CD4-positive, alpha-beta T cell (primary cell): ENCODE measurements around the gene MS4A1. TPM values are rescaled to one million over a fixed set of nuclear protein-coding genes. Genes with fewer than 3 reads are reported as not detected.

Source experiments
- ATAC-seq: fragments of 200-7000 bp; cut with Tn5 transposase; one replicate; pipeline ENCODE4 v1.10.0; 2022; ENCODE audit warnings: mild to moderate bottlenecking; ENCODE audit not compliant: poor library complexity
- CTCF ChIA-PET: fragments of 350-600 bp; sonication (Branson Sonifier 250); formaldehyde crosslinking; loops from one replicate; lab custom pipeline; 2021; ENCODE audit warnings: antibody characterized with exemption, inconsistent platforms; lab: Charles Lee
- POLR2A ChIA-PET: fragments of 350-600 bp; sonication (Branson Sonifier 250); formaldehyde crosslinking; loops from one replicate; lab custom pipeline; 2021; ENCODE audit warnings: antibody characterized with exemption, inconsistent platforms; lab: Charles Lee
- DNase-seq, 14 experiments: peaks; one replicate each; pipeline ENCODE4 v3.0.0-alpha.2; 2013 to 2020; ENCODE audit warnings: mixed read lengths in 2 of 14
- H3K27ac ChIP-seq, 2 donors: one replicate each; pipeline versions ENCODE4 v1.5.1 to v1.7.0; 2013; ENCODE audit warnings: low read length in 2 of 2, low read depth in 1 of 2, mild to moderate bottlenecking in 1 of 2
- H3K27me3 ChIP-seq, 2 experiments: 1 replicate in 1 of 2; 2 replicates in 1 of 2; pipeline versions ENCODE4 v1.6.1 to v1.7.0; 2013; ENCODE audit warnings: low read length in 2 of 2, control low read depth in 1 of 2, mild to moderate bottlenecking in 1 of 2, moderate library complexity in 1 of 2; ENCODE audit not compliant: insufficient read depth in 2 of 2, control insufficient read depth in 1 of 2
- H3K36me3 ChIP-seq: one replicate; pipeline ENCODE4 v1.6.1; 2013; ENCODE audit warnings: low read length, control low read depth; ENCODE audit not compliant: insufficient read depth
- H3K4me1 ChIP-seq: one replicate; pipeline ENCODE4 v1.6.1; 2013; ENCODE audit warnings: low read length, control low read depth; ENCODE audit not compliant: insufficient read depth
- H3K4me3 ChIP-seq: one replicate; pipeline ENCODE4 v1.5.1; 2013; ENCODE audit warnings: mild to moderate bottlenecking, low read length, moderate library complexity
- H3K9me3 ChIP-seq, 2 experiments: 1 replicate in 1 of 2; 2 replicates in 1 of 2; pipeline versions ENCODE4 v1.6.1 to v1.7.0; 2013; ENCODE audit warnings: low read length in 2 of 2, mild to moderate bottlenecking in 2 of 2, control low read depth in 1 of 2, moderate library complexity in 1 of 2; ENCODE audit not compliant: control insufficient read depth in 1 of 2, insufficient read depth in 1 of 2
- H3K27ac Mint-ChIP-seq: one replicate; pipeline ENCODE4 v1.8.0; 2020; ENCODE audit warnings: mixed read lengths
- H3K27me3 Mint-ChIP-seq: one replicate; pipeline ENCODE4 v1.8.0; 2021; ENCODE audit warnings: mixed read lengths
- H3K36me3 Mint-ChIP-seq: one replicate; pipeline ENCODE4 v1.8.0; 2021; ENCODE audit warnings: low read depth, mixed read lengths
- H3K4me1 Mint-ChIP-seq: one replicate; pipeline ENCODE4 v1.8.0; 2021; ENCODE audit warnings: low read depth, mixed read lengths
- H3K4me3 Mint-ChIP-seq: one replicate; pipeline ENCODE4 v1.8.0; 2020; ENCODE audit warnings: mild to moderate bottlenecking, mixed read lengths
- H3K9me3 Mint-ChIP-seq: one replicate; pipeline ENCODE4 v1.8.0; 2020; ENCODE audit warnings: mixed read lengths
- intact Hi-C, 2 experiments: fragments of 100-400 bp; cut with DNase I in 1 of 2; cut with micrococcal nuclease in 1 of 2; formaldehyde crosslinking; loops; one replicate each; pipeline versions ENCODE4 v1.15.1 to v1.9.0; 2023 to 2025; cut with DNase I, micrococcal nuclease
- total RNA-seq, 174 experiments: library from RNA in 2 of 174; stranded (reverse) in 2 of 174; gene quantifications; one replicate each; pipeline ENCODE4 v1.2.3 and lab custom pipeline; 2021 to 2026
- TF ChIP-seq, protein P1 (sequence below): fragments of 200-600 bp; IDR thresholded peaks from one replicate; pipeline ENCODE4 v1.8.0; 2022; ENCODE audit warnings: antibody characterized with exemption, mild to moderate bottlenecking

The MS4A1 gene
- total RNA-seq, 2 experiments from 2014 or later = 0.75 to 0.82 TPM

DNA sequence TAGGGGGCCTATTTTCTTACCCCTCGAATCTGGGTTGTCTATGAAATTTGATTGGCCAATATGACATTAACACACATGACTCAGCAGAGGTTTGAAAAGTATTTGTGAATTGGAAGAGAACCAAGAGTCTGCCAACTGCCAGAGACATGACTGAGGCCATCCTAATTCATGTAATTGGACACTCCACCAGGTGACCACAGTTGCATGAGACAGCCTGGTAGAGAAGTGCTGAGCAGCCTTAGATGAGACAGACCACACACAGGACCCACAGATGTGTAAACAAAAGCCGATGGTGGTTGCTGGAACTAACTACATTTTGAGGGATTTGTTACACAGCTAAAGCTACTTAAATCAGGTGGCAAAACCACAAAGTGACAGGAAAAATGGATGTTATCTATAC, 27.1 kb upstream of the MS4A1 start:
- Histone ChIP-seq H3K27ac (no peak overlapping the region), H3K27me3 (peaks cover 0 to 9% of the 10 kb centered on the region in 2 experiments), H3K4me1 (no peaks in the 10 kb centered on the region), H3K9me3 (no peaks in the 10 kb centered on the region), H3K4me3 (no peak overlapping the region), H3K36me3 (no peaks in the 10 kb centered on the region)
- ChIA-PET POLR2A (no interaction called here), CTCF (no interaction called here)
- H3K27me3 Mint-ChIP-seq = peaks cover 31% of the 10 kb centered on the region
- H3K36me3 Mint-ChIP-seq = no peaks in the 10 kb centered on the region
- no peak overlapping the region for H3K27ac Mint-ChIP-seq
- DNase-seq (no peak), ATAC-seq (no peak)
- TF ChIP-seq, protein P1, sequence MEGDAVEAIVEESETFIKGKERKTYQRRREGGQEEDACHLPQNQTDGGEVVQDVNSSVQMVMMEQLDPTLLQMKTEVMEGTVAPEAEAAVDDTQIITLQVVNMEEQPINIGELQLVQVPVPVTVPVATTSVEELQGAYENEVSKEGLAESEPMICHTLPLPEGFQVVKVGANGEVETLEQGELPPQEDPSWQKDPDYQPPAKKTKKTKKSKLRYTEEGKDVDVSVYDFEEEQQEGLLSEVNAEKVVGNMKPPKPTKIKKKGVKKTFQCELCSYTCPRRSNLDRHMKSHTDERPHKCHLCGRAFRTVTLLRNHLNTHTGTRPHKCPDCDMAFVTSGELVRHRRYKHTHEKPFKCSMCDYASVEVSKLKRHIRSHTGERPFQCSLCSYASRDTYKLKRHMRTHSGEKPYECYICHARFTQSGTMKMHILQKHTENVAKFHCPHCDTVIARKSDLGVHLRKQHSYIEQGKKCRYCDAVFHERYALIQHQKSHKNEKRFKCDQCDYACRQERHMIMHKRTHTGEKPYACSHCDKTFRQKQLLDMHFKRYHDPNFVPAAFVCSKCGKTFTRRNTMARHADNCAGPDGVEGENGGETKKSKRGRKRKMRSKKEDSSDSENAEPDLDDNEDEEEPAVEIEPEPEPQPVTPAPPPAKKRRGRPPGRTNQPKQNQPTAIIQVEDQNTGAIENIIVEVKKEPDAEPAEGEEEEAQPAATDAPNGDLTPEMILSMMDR = no peak
- no peaks in the 10 kb centered on the region for H3K4me1 Mint-ChIP-seq
- H3K9me3 Mint-ChIP-seq = no peaks in the 10 kb centered on the region
- intact Hi-C loops = no loop called here
- H3K4me3 Mint-ChIP-seq = no peak overlapping the region

DNA sequence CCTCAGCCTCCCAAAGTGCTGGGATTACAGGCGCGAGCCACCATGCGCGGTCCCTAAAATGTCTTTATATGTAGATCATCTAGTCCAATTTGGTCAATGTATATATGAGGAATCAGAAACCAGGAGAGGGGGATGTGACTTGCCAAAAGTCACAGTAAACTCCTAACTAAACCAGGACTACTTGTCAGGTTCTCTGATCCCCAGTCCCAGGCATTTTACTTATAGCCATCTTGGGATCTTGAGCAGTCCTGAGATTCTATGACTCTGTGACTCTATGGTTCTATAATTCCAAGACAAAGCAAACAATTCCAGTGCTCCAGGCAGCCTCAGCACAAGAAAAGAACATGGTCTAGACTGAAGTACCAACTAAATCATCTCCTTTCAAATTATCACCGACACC, 26.4 kb upstream of the MS4A1 start, which contains the start of gene MS4A5:
TSS of gene MS4A5 (plus strand) at position 301 of the 400 bp plus-strand sequence. CDS start 103 bp downstream, outside the sequence.
- Mint-ChIP-seq H3K36me3 (no peaks in the 10 kb centered on the region), H3K27ac (no peak within 1 kb of the TSS), H3K9me3 (no peaks in the 10 kb centered on the region), H3K4me3 (no peak within 1 kb of the TSS), H3K4me1 (no peaks in the 10 kb centered on the region), H3K27me3 (peaks cover 35% of the 10 kb centered on the region)
- TF ChIP-seq, protein P1 = no peak
- ChIA-PET POLR2A (no interaction called here), CTCF (no interaction called here)
- ATAC-seq (no peak), DNase-seq (no peak)
- intact Hi-C loops = no loop called here
- Histone ChIP-seq H3K36me3 (no peaks in the 10 kb centered on the region), H3K9me3 (no peaks in the 10 kb centered on the region), H3K27ac (no peak within 1 kb of the TSS), H3K4me3 (no peak within 1 kb of the TSS), H3K27me3 (peaks cover 0 to 9% of the 10 kb centered on the region in 2 experiments), H3K4me1 (no peaks in the 10 kb centered on the region)

DNA sequence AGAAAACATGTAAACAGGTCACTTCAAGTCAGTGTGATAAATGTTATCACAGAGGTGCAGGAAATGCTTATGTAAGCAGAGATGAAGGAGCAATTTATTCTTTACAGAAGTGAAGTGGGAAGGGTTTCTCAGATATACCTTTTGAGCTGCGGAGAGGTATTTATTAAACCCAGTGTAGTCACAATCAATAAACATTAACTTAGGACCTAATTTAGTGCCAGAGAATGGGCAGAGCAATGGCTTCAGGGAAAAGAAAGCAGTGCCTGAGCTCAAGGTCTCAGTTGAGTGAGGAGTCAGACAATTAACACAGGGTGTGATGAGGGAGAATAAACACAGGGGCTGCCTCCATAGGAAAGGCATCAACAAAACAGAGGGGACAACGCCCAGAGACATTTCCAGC, 24.4 kb upstream of the MS4A1 start:
- POLR2A ChIA-PET = no interaction called here

More for the DNA sequence above, 24.4 kb upstream of the MS4A1 start:
- DNase-seq (no peak), ATAC-seq (no peak)
- H3K4me3 Mint-ChIP-seq = no peak overlapping the region
- Histone ChIP-seq H3K4me1 (no peaks in the 10 kb centered on the region), H3K27ac (no peak overlapping the region), H3K4me3 (no peak overlapping the region), H3K27me3 (peaks cover 0 to 9% of the 10 kb centered on the region in 2 experiments), H3K36me3 (no peaks in the 10 kb centered on the region), H3K9me3 (no peaks in the 10 kb centered on the region)
- TF ChIP-seq, protein P1 = no peak
- no peak overlapping the region for H3K27ac Mint-ChIP-seq
- CTCF ChIA-PET = no interaction called here
- intact Hi-C loops = no loop called here
- H3K27me3 Mint-ChIP-seq = peaks cover 36% of the 10 kb centered on the region
- H3K4me1 Mint-ChIP-seq = no peaks in the 10 kb centered on the region
- H3K9me3 Mint-ChIP-seq = no peaks in the 10 kb centered on the region
- no peaks in the 10 kb centered on the region for H3K36me3 Mint-ChIP-seq
